Subcutaneous abdominal adipose tissue (tissue), 5 donors: ENCODE results near the gene COG4.
"Not testable (repeated sequence)": the region's sequence is repeated elsewhere in the genome, so short reads cannot be mapped to it uniquely, and the experiment has no call there.

Experiments
- H3K27ac ChIP-seq: one replicate; pipeline ENCODE4 v1.7.0; 2013; ENCODE audit warnings: low read depth, mild to moderate bottlenecking, inconsistent platforms, low read length, moderate library complexity
- H3K27me3 ChIP-seq, 5 donors: one replicate each; pipeline ENCODE4 v1.7.0; 2013; ENCODE audit warnings: low read length in 5 of 5, inconsistent platforms in 1 of 5; ENCODE audit not compliant: control insufficient read depth in 5 of 5, insufficient read depth in 4 of 5
- H3K36me3 ChIP-seq, 5 donors: one replicate each; pipeline ENCODE4 v1.7.0; 2013; ENCODE audit warnings: low read length in 5 of 5; ENCODE audit not compliant: control insufficient read depth in 5 of 5, insufficient read depth in 5 of 5
- H3K4me1 ChIP-seq, 5 donors: one replicate each; pipeline ENCODE4 v1.7.0; 2013; ENCODE audit warnings: low read length in 5 of 5, mild to moderate bottlenecking in 3 of 5, moderate library complexity in 1 of 5; ENCODE audit not compliant: control insufficient read depth in 5 of 5, insufficient read depth in 5 of 5
- H3K4me3 ChIP-seq, 5 donors: one replicate each; pipeline ENCODE4 v1.7.0; 2013; ENCODE audit warnings: low read length in 5 of 5, low read depth in 1 of 5
- H3K9ac ChIP-seq, 5 donors: one replicate each; pipeline ENCODE4 v1.7.0; 2013; ENCODE audit warnings: low read length in 5 of 5, mild to moderate bottlenecking in 4 of 5, moderate library complexity in 3 of 5
- H3K9me3 ChIP-seq, 5 donors: one replicate each; pipeline ENCODE4 v1.7.0; 2013; ENCODE audit warnings: low read length in 5 of 5; ENCODE audit not compliant: control insufficient read depth in 5 of 5
- donor health status: healthy.
- donor health status: healthy.
- donor health status: healthy.
- donor health status: healthy.
- donor health status: healthy.

Gene COG4

DNA sequence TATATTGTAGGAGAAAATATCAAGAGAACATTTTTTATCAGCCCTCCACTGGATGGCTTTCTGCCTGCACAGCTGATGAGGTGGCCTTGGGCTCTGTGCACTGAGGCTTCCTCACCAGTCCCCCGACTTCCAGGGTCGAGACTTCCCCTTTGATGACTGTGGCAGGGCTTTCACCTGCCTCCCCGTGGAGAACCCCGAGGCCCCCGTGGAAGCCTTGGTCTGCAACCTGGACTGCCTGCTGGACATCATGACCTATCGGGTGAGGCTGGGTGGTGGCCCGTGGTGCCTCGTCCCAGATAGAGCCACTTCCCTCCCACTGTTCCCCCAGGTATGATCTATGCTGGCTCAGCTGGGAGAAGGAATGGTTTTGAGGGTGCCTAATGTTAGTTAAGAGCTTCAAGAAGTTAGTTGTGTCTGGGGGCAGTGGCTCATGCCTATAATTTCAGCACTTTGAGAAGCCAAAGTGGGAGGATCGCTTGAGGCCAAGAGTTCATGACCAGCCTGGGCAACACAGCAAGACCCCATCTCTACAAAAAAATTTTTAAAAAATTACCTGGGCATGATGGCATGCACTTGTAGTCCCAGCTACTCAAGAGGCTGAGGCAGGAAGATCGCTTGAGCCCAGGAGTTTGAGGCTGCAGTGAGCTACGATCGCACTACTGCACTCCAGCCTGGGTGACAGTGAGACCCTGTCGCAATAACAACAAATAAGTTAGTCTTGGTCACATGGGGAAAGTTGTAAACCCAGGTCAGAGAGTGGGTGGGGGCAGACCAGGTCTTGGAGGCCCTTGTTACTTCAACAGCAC is 57.2 kb downstream of the COG4 start:
- no peak overlapping the region for H3K9ac ChIP-seq
- peaks cover 0 to 56% (median 32%) of the 10 kb centered on the region in 5 donors for H3K36me3 ChIP-seq
- H3K27me3 ChIP-seq, result no peaks in the 10 kb centered on the region
- no peak overlapping the region for H3K4me3 ChIP-seq
- no peaks in the 10 kb centered on the region for H3K9me3 ChIP-seq
- H3K27ac ChIP-seq, result no peak overlapping the region
- H3K4me1 ChIP-seq, result peaks cover 0 to 5% (median 0%) of the 10 kb centered on the region in 5 donors

DNA sequence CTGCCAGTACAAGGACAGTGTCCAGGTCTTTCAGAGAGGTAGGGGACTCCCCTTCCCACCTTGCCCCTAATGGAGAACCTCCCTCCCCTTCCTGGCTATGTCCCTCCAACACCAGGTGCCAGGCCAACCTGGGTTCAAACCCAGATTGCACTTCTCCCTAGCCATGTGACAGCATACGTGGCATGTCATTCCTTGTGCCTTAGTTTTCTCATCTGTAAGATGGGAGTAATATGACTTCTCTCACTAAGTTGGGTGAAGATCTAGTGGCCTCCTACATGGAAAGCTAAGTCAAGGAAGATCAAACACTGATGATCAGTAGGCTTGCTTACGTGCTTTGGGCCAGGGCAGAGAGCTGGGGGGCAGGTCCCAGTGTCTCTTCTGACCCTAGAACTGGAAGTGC is 60.1 kb downstream of the COG4 start:
- no peaks in the 10 kb centered on the region for H3K9me3 ChIP-seq
- peaks cover 0 to 42% (median 29%) of the 10 kb centered on the region in 5 donors for H3K36me3 ChIP-seq
- H3K9ac ChIP-seq, result no peak overlapping the region
- H3K27ac ChIP-seq, result no peak overlapping the region
- no peak overlapping the region for H3K4me3 ChIP-seq
- peaks cover 0 to 12% (median 0%) of the 10 kb centered on the region in 5 donors for H3K4me1 ChIP-seq
- no peaks in the 10 kb centered on the region for H3K27me3 ChIP-seq

DNA sequence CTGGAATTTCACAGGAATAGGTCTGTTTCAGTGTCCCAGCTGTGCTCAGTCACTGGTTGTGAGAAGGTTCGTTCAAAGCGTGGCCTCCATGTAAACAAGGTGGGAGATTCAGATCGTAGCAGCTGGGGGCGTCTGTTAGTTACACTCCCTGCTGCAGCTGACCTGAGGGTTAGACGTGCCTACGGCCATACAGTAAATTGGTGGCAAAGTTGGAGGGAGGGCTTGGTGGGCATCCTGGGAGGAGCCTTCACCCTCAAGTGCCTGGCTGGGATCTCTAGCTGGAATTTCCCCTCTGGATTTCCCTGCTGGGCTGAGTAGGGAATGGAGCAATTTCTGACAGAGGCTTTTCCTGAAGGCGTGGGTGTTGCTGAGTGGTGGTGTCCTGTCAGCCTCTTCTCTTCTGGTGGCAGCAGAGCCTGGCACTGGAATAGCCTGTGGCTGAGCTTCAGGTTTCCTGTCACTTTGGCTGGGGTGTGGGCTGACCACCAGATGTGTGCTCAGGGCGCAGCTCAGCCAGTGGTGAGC is 62.6 kb downstream of the COG4 start:
- peaks cover 0 to 25% (median 18%) of the 10 kb centered on the region in 5 donors for H3K36me3 ChIP-seq
- H3K27ac ChIP-seq, result no peak overlapping the region
- no peak overlapping the region for H3K9ac ChIP-seq
- peaks cover 0 to 15% (median 0%) of the 10 kb centered on the region in 5 donors for H3K4me1 ChIP-seq
- no peaks in the 10 kb centered on the region for H3K9me3 ChIP-seq
- no peak overlapping the region for H3K4me3 ChIP-seq
- H3K27me3 ChIP-seq, result no peaks in the 10 kb centered on the region

- peaks cover 0 to 2% (median 0%) of the 10 kb centered on the region in 5 donors for H3K36me3 ChIP-seq
- H3K9ac ChIP-seq, result no peak overlapping the region
- H3K9me3 ChIP-seq, result no peaks in the 10 kb centered on the region
- peaks cover 0 to 28% (median 15%) of the 10 kb centered on the region in 5 donors for H3K4me1 ChIP-seq
- no peak overlapping the region for H3K27ac ChIP-seq
- no peak overlapping the region for H3K4me3 ChIP-seq
- H3K27me3 ChIP-seq, result no peaks in the 10 kb centered on the region
Measured at GRCh38 chr16:70457446-70458166, 65.7 kb downstream of the COG4 start.

DNA sequence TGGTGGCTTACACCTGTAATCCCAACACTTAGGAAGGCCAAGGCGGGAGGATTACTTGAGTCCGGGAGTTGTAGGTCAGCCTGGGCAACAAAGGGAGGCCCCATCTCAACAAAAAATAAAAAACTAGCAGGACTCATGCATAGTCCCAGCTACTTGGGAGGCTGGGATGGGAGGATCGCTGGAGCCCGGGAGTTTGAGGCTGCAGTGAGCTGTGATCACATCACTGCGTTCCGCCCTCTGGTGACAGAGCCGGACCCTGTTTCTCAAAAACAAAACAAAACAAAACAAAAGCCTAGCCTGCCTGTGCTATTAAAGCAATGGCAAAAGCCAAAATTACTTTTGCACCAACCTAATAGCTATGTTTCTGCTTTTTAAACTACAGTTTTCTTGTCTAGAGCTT is 67.4 kb downstream of the COG4 start:
- Histone ChIP-seq H3K36me3 (no peaks in the 10 kb centered on the region), H3K9me3 (no peaks in the 10 kb centered on the region), H3K9ac (no peak overlapping the region), H3K27ac (no peak overlapping the region), H3K27me3 (no peaks in the 10 kb centered on the region), H3K4me1 (peaks cover 0 to 21% (median 15%) of the 10 kb centered on the region in 5 donors), H3K4me3 (no peak overlapping the region)

DNA sequence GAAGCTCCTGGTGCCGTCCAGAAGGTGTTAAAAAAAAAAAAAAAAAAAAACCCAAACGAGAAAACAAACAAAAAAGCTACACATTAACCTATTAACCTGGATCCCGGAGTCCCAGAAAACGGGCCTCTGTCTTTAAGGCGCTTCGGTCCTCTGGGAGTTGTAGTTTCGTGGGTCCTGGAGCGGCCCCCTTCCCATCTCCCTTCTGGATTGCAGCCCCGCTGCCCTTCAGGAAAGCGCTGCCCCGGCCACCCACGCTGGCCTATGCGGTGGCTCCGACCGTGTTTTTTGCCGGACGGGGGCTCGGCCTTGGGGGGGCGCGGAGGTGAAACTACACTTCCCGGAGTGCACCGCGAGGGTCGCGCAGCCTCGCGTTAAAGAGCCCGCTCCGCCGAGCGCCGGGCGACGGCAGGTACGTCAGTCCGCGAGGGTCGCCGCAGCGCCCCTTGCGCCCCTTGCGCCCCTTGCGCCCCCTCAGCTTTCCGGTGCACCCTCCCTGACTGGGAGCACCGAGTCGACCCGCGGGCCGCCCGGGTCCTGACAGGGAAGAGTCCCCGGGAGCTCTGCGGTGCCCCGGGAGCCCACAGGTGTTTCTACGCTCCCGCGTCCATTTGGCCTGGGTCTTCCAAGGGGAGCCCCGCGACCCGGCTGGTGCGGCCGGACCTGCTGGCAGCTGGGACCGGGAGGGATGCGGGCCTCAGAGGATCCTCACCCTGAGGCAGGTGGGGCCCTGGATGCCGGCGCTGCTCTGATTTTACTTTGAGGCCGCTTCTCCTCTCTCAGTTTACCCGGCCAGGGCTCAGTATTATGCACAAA is 68.9 kb downstream of the COG4 start, which contains the start of gene FCSK:
Gene FCSK, plus strand, starts transcription at position 374 of the 813 bp plus-strand sequence. CDS start 8,596 bp downstream, outside the sequence.
- no peaks in the 10 kb centered on the region for H3K27me3 ChIP-seq
- H3K4me1 ChIP-seq, result peaks cover 0 to 16% (median 15%) of the 10 kb centered on the region in 5 donors
- peak within 1 kb of the TSS; percentile 63 to 98 (median 95) for H3K9ac ChIP-seq
- peak within 1 kb of the TSS; percentile 83 to 92 (median 85) for H3K4me3 ChIP-seq
- H3K27ac ChIP-seq, result peak within 1 kb of the TSS; percentile 96
- no peaks in the 10 kb centered on the region for H3K9me3 ChIP-seq
- H3K36me3 ChIP-seq, result no peaks in the 10 kb centered on the region

DNA sequence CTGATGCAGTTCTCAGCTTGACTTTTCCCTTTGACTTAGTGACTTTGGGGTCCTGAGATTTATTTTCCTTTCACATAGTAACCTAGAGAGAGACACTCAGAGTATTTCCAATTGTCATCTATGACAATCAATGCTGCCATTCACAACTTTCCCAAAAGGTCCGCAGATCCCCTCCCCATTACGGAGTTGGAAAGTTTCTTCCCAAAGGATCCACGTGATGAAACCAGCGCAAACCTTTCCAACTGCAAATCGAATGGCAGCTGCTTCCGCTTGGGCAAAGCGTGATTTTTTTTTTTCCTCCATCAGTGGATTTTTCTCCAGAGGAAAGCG is 69.5 kb downstream of the COG4 start:
- Histone ChIP-seq H3K27ac (peak overlapping the region; percentile 96), H3K9ac (peak overlapping the region; percentile 63 to 98 (median 88)), H3K9me3 (no peaks in the 10 kb centered on the region), H3K4me3 (peak overlapping the region; percentile 83 to 92 (median 85)), H3K36me3 (no peaks in the 10 kb centered on the region), H3K27me3 (no peaks in the 10 kb centered on the region), H3K4me1 (peaks cover 0 to 16% (median 15%) of the 10 kb centered on the region in 5 donors)

DNA sequence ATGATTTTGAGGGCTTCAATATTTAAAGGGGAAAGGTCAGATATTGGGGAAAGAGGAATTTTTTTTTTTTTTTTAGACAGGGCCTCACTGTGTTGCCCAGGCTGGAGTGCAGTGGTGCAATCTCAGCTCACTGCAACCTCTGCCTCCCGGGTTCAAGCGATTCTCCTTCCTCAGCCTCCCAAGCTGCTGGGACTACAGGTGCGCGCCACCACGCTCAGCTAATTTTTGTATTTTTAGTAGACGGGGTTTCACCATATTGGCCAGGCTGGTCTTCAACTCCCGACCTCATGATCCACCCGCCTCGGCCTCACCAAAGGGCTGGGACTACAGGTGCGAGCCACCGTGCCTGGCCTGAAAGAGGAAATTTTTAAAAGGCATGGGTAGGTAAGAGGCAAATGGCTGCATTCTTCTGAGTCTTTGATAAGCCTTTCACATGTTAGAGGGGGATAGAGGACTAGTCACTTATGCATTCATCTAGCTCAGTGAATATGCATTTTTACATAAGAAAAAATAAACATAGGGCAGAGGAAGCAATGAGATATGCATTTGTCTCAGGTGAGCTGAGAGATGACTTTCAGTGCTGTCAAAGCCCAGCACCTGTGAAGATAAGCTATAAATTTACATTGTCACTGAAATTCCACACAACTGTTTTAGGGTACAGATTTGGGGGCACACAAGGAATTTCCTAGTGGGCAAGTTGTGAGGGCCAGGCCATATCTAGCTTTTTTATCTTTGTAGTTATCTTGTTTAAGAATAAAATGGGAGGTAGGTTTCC is 70.0 kb downstream of the COG4 start:
- H3K27me3 ChIP-seq, result no peaks in the 10 kb centered on the region
- peak overlapping the region; percentile 83 to 92 (median 85) for H3K4me3 ChIP-seq
- H3K36me3 ChIP-seq, result no peaks in the 10 kb centered on the region
- peak overlapping the region; percentile 63 to 98 (median 88) for H3K9ac ChIP-seq
- peak overlapping the region; percentile 96 for H3K27ac ChIP-seq
- H3K4me1 ChIP-seq, result peaks cover 0 to 16% (median 15%) of the 10 kb centered on the region in 5 donors
- H3K9me3 ChIP-seq, result no peaks in the 10 kb centered on the region

DNA sequence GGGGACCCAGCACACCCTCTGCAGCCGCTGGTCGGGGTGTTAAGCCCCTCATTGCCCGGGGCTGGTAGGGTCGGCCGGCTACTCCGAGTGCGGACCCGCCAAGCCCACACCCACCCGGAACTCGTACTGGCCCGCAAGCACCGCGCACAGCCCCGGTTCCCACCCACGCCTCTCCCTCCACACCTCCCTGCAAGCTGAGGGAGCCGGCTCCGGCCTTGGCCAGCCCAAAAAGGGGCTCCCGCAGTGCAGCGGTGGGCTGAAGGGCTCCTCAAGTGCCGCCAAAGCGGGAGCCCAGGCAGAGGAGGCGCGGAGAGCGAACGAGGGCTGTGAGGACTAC is 72.4 kb downstream of the COG4 start:
- not testable (repeated sequence) for H3K4me3 ChIP-seq, H3K9ac ChIP-seq, H3K27me3 ChIP-seq, H3K9me3 ChIP-seq, H3K27ac ChIP-seq, H3K36me3 ChIP-seq
- H3K4me1 ChIP-seq, result peaks cover 0 to 16% (median 14%) of the 10 kb centered on the region in 5 donors
